ENCODE data around the gene SNX9. TPM values are rescaled to one million over a fixed set of nuclear protein-coding genes. Genes with fewer than 3 reads are reported as not detected.

The SNX9 gene
- total RNA-seq, 1 experiment from 2014 or later = 24.8 TPM

DNA sequence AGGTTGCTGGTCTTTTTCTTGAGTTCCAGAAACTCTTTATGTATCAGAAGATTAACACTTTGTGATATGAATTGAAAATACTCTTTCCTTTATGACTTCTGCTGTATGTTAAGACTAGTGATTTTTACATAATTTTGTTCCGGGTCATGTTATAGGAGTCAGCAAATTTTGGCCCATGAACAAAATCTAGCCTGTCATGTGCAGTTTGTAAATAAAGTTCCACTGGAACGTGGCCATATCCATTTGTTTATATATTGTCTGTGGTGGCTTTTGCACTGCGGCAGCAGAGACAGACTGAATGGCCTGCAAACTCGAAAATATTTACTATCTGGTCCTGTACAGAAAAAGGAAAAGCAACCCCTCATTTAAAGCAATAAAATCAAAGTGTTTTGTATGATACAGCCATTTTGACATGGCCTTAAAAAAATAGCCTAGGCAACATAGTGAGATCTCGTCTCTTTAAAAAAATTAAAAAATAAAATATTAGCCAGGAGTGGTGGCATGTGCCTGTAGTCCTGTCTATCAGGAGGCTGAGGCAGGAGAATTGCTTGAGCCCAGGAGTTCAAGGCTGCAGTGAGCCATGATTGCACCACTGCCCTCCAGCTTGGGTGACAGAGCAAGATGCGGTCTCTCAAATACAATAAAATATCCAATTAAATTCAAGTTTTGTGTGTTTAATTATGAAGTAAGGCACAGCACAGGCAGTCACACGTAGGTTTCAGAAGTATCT is 36.9 kb downstream of the SNX9 start:
- no peaks in the 10 kb centered on the region for H3K27me3 ChIP-seq (replicated peaks; ENCODE audit: insufficient read depth, low read depth, low read length, poor library complexity)
- BruUV-seq (replicated peaks) = no TSS peak
- no peaks in the 10 kb centered on the region for H3K9me3 ChIP-seq (ENCODE audit: low read depth, low read length, poor library complexity, severe bottlenecking)
- peaks cover 28% of the 10 kb centered on the region for H3K4me1 ChIP-seq (ENCODE audit: insufficient read depth, low read length, poor library complexity, severe bottlenecking)
- ChIA-PET POLR2A (ENCODE audit: low non-redundant PET) (no interaction called here), CTCF (no interaction called here)
- intact Hi-C loops (cut with micrococcal nuclease; ENCODE audit: unreplicated experiment) = no loop called here
- DNase-seq (ENCODE audit: low spot score) = no peak
- no peaks in the 10 kb centered on the region for H3K36me3 ChIP-seq (ENCODE audit: insufficient read depth, low read length, poor library complexity, severe bottlenecking)
- H3K4me3 ChIP-seq (ENCODE audit: low read depth, low read length, poor library complexity, severe bottlenecking) = no peak overlapping the region
- TF ChIP-seq EZH2 (IDR thresholded peaks at IDR 0.05; ENCODE audit: borderline replicate concordance, low read depth, low read length, poor library complexity, severe bottlenecking) = no peak
- TF ChIP-seq, protein P1, sequence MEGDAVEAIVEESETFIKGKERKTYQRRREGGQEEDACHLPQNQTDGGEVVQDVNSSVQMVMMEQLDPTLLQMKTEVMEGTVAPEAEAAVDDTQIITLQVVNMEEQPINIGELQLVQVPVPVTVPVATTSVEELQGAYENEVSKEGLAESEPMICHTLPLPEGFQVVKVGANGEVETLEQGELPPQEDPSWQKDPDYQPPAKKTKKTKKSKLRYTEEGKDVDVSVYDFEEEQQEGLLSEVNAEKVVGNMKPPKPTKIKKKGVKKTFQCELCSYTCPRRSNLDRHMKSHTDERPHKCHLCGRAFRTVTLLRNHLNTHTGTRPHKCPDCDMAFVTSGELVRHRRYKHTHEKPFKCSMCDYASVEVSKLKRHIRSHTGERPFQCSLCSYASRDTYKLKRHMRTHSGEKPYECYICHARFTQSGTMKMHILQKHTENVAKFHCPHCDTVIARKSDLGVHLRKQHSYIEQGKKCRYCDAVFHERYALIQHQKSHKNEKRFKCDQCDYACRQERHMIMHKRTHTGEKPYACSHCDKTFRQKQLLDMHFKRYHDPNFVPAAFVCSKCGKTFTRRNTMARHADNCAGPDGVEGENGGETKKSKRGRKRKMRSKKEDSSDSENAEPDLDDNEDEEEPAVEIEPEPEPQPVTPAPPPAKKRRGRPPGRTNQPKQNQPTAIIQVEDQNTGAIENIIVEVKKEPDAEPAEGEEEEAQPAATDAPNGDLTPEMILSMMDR (conservative IDR thresholded peaks at IDR 0.05; ENCODE audit: low read depth, low read length) = no peak
- H3K27ac ChIP-seq (ENCODE audit: low read depth, low read length, poor library complexity, severe bottlenecking) = no peak overlapping the region

DNA sequence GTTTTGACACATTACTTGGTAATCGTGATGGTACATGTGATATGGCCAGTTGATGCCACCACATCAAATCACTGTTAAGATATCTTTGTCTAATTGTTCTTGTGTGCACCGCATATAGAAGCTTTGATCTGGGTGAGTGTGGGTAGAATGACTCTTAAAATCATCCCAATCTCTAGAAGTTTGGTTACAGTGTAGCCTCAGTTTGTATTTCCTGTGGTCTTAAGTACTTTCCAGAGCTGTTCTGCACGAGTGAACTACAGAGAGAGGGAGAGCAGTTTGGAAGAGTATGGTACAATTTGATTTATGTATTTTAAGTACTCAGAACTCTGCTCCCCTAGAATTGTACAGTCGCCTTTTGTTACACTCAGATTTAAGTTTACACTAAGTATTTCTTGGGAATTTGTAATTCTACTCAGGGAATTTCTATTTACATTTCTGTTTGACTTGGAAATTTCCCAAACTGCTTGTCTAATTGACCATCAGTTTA is 37.5 kb downstream of the SNX9 start:
- no peak overlapping the region for H3K27ac ChIP-seq (ENCODE audit: low read depth, low read length, poor library complexity, severe bottlenecking)
- intact Hi-C loops (cut with micrococcal nuclease; ENCODE audit: unreplicated experiment) = no loop called here
- ChIA-PET POLR2A (ENCODE audit: low non-redundant PET) (interaction anchor here (0.6 kb wide), 1 partner anchor 579 kb away, joined by 13 read pairs; no protein-coding TSS in a partner anchor), CTCF (no interaction called here)
- no peaks in the 10 kb centered on the region for H3K36me3 ChIP-seq (ENCODE audit: insufficient read depth, low read length, poor library complexity, severe bottlenecking)
- H3K4me1 ChIP-seq (ENCODE audit: insufficient read depth, low read length, poor library complexity, severe bottlenecking) = peaks cover 28% of the 10 kb centered on the region
- H3K4me3 ChIP-seq (ENCODE audit: low read depth, low read length, poor library complexity, severe bottlenecking) = no peak overlapping the region
- BruUV-seq (replicated peaks) = no TSS peak
- H3K9me3 ChIP-seq (ENCODE audit: low read depth, low read length, poor library complexity, severe bottlenecking) = no peaks in the 10 kb centered on the region
- TF ChIP-seq, protein P1 (conservative IDR thresholded peaks at IDR 0.05; ENCODE audit: low read depth, low read length) = no peak
- TF ChIP-seq EZH2 (IDR thresholded peaks at IDR 0.05; ENCODE audit: borderline replicate concordance, low read depth, low read length, poor library complexity, severe bottlenecking) = no peak
- H3K27me3 ChIP-seq (replicated peaks; ENCODE audit: insufficient read depth, low read depth, low read length, poor library complexity) = no peaks in the 10 kb centered on the region
- DNase-seq (ENCODE audit: low spot score) = peak; percentile 18

DNA sequence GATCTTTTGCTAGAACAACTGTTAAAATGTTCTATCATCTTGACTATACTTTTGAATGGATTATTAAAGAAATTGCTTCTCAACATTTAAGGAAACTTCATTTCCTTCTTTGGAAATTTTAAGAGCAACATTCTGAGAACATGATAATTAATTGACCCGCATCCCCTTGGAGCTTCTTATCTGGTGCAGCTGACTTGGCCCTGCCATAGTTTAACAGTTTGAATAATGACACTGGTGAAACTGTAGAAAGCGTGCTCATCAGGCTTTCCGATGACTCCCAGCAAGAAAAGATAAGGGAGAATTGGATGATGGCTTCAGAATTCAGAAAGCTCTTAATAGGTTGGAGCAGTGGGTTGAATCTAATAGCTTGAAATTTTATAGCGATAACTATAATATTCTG is 38.1 kb downstream of the SNX9 start:
- intact Hi-C loops (cut with micrococcal nuclease; ENCODE audit: unreplicated experiment) = no loop called here
- Histone ChIP-seq H3K27ac (ENCODE audit: low read depth, low read length, poor library complexity, severe bottlenecking) (no peak overlapping the region), H3K4me1 (ENCODE audit: insufficient read depth, low read length, poor library complexity, severe bottlenecking) (peaks cover 28% of the 10 kb centered on the region), H3K36me3 (ENCODE audit: insufficient read depth, low read length, poor library complexity, severe bottlenecking) (no peaks in the 10 kb centered on the region), H3K9me3 (ENCODE audit: low read depth, low read length, poor library complexity, severe bottlenecking) (no peaks in the 10 kb centered on the region), H3K27me3 (replicated peaks; ENCODE audit: insufficient read depth, low read depth, low read length, poor library complexity) (no peaks in the 10 kb centered on the region), H3K4me3 (ENCODE audit: low read depth, low read length, poor library complexity, severe bottlenecking) (no peak overlapping the region)
- ChIA-PET POLR2A (ENCODE audit: low non-redundant PET) (interaction anchor here (0.6 kb wide), 1 partner anchor 579 kb away, joined by 13 read pairs; no protein-coding TSS in a partner anchor), CTCF (no interaction called here)
- no TSS peak for BruUV-seq (replicated peaks)
- TF ChIP-seq, protein P1 (conservative IDR thresholded peaks at IDR 0.05; ENCODE audit: low read depth, low read length) = no peak
- no peak for TF ChIP-seq EZH2 (IDR thresholded peaks at IDR 0.05; ENCODE audit: borderline replicate concordance, low read depth, low read length, poor library complexity, severe bottlenecking)
- DNase-seq (ENCODE audit: low spot score) = no peak
